Endothelial cell of umbilical vein (primary cell): ENCODE measurements around the gene ZNF384.

ENCODE experiments used
- CTCF ChIP-seq, 2 donors: IDR thresholded peaks; 1 replicate in 1 of 2; 2 replicates in 1 of 2; pipeline ENCODE4 v1.5.1; 2011; ENCODE audit warnings: low read length in 2 of 2, mild to moderate bottlenecking in 2 of 2, moderate library complexity in 2 of 2, control low read depth in 1 of 2, inconsistent platforms in 1 of 2, low read depth in 1 of 2; ENCODE audit not compliant: insufficient read depth in 1 of 2; ENCODE audit errors: extremely low read depth in 1 of 2
- EZH2 ChIP-seq: IDR thresholded peaks from 2 replicates; pipeline ENCODE4 v1.6.1; 2012; ENCODE audit warnings: borderline replicate concordance, low read depth, mild to moderate bottlenecking, moderate library complexity, low read length, inconsistent platforms; ENCODE audit not compliant: severe bottlenecking
- FOS ChIP-seq: IDR thresholded peaks from 2 replicates; pipeline ENCODE4 v1.6.1; 2011; ENCODE audit warnings: mild to moderate bottlenecking, low read length, moderate library complexity, borderline replicate concordance; ENCODE audit not compliant: insufficient read depth

- TF ChIP-seq EZH2 (no peak), FOS (no peak), CTCF (IDR thresholded peaks at IDR 0.05; ENCODE audit: extremely low read depth in 1 of 2, insufficient read depth in 1 of 2, low read depth in 1 of 2, low read length in 2 of 2) (no peak)
Measured at GRCh38 chr12:6635856-6636531, 53.2 kb downstream of the ZNF384 start, which contains the start of gene LPAR5.
